Chondrocyte (in vitro differentiated cells): Measurements from ENCODE around the gene TTLL3. TPM values are rescaled to one million over a fixed set of nuclear protein-coding genes. Genes with fewer than 3 reads are reported as not detected.

Source experiments
- DNase-seq: peaks from one replicate; pipeline ENCODE4 v3.0.0; 2021; ENCODE audit warnings: mixed read lengths, low spot score
- H3K27ac Mint-ChIP-seq: one replicate; pipeline ENCODE4 v1.8.0; 2021; ENCODE audit warnings: mild to moderate bottlenecking, moderate library complexity, mixed read lengths; ENCODE audit not compliant: unreplicated experiment
- H3K27me3 Mint-ChIP-seq: 2 replicates; pipeline ENCODE4 v1.8.0; 2021; ENCODE audit warnings: low read depth, mixed read lengths
- H3K36me3 Mint-ChIP-seq: 2 replicates; pipeline ENCODE4 v1.8.0; 2021; ENCODE audit warnings: low read depth, mixed read lengths
- H3K4me1 Mint-ChIP-seq: 2 replicates; pipeline ENCODE4 v1.8.0; 2021; ENCODE audit warnings: low read depth, mild to moderate bottlenecking, mixed read lengths
- H3K4me3 Mint-ChIP-seq: one replicate; pipeline ENCODE4 v1.8.0; 2021; ENCODE audit warnings: mild to moderate bottlenecking, moderate library complexity, mixed read lengths; ENCODE audit not compliant: unreplicated experiment
- H3K9me3 Mint-ChIP-seq: 2 replicates; pipeline ENCODE4 v1.8.0; 2021; ENCODE audit warnings: low read depth, mixed read lengths
- total RNA-seq: library from RNA; stranded (reverse); gene quantifications from 3 replicates; pipeline ENCODE4 v1.2.1, GENCODE V29; 2021
- TF ChIP-seq, protein P1 (sequence below): fragments of 200-600 bp; sonication (generic); IDR thresholded peaks from 2 replicates; pipeline ENCODE4 v1.5.0; 2021; ENCODE audit warnings: antibody characterized with exemption, mild to moderate bottlenecking, moderate library complexity

The TTLL3 gene
- total RNA-seq, 1 donor from 2014 or later, result 38.7 TPM

DNA sequence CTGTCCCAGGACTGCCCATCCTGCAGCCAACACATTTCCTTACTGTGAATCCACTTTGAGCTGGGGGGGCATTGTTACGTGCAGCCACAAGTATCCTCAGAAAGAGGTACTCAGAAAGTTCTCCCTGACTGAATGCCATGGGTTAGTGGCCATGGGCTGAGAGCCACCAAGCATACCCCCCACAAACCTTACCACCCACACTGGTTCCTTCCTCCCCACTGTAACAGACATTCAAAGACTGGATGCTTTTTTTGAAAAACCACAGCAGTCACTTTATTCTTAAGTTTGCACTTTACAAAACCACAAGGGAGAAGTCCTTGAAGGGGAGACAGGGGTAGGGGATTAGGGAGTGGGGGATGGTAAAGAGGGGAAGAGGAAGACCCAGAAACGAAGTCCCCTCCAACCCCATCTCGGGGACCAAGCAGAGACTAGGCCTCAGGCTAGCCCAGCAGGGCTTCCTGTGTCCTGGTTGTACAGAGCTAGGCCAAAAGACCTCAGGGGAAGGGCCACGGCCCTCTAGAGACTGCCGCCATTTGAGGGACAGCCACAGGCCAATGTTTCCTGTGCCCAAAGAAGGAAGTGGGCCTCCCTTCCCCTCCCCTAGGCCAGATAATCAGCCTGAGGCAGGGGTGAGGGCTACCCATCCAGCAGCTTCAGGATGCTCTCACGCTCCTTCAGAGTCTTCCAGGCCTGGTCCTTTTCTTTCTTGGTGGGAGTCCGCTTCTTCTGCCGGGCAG is 30.2 kb upstream of the TTLL3 start:
- Mint-ChIP-seq H3K27me3 (no peaks in the 10 kb centered on the region), H3K27ac (no peak overlapping the region), H3K9me3 (no peaks in the 10 kb centered on the region), H3K4me3 (no peak overlapping the region), H3K36me3 (peaks cover 13% of the 10 kb centered on the region), H3K4me1 (peaks cover 13% of the 10 kb centered on the region)
- DNase-seq, result no peak
- TF ChIP-seq, protein P1, sequence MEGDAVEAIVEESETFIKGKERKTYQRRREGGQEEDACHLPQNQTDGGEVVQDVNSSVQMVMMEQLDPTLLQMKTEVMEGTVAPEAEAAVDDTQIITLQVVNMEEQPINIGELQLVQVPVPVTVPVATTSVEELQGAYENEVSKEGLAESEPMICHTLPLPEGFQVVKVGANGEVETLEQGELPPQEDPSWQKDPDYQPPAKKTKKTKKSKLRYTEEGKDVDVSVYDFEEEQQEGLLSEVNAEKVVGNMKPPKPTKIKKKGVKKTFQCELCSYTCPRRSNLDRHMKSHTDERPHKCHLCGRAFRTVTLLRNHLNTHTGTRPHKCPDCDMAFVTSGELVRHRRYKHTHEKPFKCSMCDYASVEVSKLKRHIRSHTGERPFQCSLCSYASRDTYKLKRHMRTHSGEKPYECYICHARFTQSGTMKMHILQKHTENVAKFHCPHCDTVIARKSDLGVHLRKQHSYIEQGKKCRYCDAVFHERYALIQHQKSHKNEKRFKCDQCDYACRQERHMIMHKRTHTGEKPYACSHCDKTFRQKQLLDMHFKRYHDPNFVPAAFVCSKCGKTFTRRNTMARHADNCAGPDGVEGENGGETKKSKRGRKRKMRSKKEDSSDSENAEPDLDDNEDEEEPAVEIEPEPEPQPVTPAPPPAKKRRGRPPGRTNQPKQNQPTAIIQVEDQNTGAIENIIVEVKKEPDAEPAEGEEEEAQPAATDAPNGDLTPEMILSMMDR, result no peak

DNA sequence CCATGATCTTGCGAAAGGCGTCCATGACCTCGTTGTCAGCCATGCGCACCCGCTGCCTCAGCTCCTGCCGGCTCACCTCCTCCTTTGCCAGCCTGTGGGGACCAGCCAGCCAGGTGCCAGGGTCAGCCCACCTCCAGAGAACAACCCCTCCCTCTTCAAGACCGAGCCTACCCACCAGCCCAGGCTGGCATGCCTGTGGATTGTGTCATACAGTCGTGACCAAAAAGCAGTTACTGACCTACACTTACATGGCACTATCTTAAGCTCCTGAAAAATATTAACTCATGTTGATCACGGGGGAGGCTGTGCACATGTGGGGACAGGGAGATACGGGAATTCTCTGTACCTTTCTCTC is 29.6 kb upstream of the TTLL3 start:
- peaks cover 13% of the 10 kb centered on the region for H3K36me3 Mint-ChIP-seq
- peaks cover 18% of the 10 kb centered on the region for H3K4me1 Mint-ChIP-seq

DNA sequence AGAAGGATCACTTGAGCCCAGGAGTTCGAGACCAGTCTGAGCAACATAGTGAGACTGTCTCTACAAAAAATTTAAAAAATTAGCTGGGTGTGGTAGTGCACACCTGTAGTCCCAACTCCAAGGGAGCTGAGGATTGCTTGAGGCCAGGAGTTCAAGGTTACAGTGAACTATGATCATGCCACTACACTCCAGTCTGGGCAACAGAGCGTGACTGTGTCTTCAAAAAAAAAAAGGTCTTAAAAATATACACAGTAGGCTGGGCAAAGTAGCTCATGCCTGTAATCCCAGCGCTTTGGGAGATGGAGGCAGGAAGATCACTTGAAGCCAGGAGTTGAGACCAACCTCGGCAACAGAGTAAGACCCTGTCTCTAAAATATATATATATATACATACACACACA is 29.2 kb upstream of the TTLL3 start:
- Mint-ChIP-seq H3K36me3 (peaks cover 13% of the 10 kb centered on the region), H3K9me3 (no peaks in the 10 kb centered on the region)

More for the DNA sequence above, 29.6 kb upstream of the TTLL3 start:
- no peak for DNase-seq
- no peaks in the 10 kb centered on the region for H3K9me3 Mint-ChIP-seq
- TF ChIP-seq, protein P1, result no peak
- no peaks in the 10 kb centered on the region for H3K27me3 Mint-ChIP-seq
- no peak overlapping the region for H3K4me3 Mint-ChIP-seq
- no peak overlapping the region for H3K27ac Mint-ChIP-seq

DNA sequence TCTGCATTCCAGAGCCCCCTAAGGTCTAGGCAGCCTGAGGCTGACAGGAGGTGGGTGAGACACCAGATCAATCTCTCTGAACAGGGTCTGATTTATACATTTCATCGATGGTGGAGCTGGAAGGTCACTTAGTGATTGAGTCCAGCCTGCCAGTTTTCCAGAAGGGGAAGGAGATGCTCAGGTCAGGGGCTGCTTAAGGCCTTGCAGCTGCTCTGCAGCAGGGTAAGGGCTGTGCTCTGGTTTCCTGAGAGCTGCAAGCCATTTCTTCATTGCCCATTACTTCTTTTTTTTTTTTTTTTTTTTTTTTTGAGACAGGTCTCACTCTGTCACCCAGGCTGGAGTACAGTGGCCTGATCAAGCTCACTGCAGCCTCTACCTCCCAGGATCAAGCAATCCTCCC is 28.5 kb upstream of the TTLL3 start:
- Mint-ChIP-seq H3K27me3 (no peaks in the 10 kb centered on the region), H3K9me3 (no peaks in the 10 kb centered on the region), H3K4me3 (no peak overlapping the region), H3K36me3 (peaks cover 17% of the 10 kb centered on the region), H3K4me1 (peaks cover 30% of the 10 kb centered on the region), H3K27ac (no peak overlapping the region)
- TF ChIP-seq, protein P1, result no peak
- DNase-seq, result no peak

More for the DNA sequence above, 29.2 kb upstream of the TTLL3 start:
- Mint-ChIP-seq H3K4me1 (peaks cover 23% of the 10 kb centered on the region), H3K27me3 (no peaks in the 10 kb centered on the region), H3K27ac (no peak overlapping the region), H3K4me3 (no peak overlapping the region)
- no peak for DNase-seq
- TF ChIP-seq, protein P1, result no peak

DNA sequence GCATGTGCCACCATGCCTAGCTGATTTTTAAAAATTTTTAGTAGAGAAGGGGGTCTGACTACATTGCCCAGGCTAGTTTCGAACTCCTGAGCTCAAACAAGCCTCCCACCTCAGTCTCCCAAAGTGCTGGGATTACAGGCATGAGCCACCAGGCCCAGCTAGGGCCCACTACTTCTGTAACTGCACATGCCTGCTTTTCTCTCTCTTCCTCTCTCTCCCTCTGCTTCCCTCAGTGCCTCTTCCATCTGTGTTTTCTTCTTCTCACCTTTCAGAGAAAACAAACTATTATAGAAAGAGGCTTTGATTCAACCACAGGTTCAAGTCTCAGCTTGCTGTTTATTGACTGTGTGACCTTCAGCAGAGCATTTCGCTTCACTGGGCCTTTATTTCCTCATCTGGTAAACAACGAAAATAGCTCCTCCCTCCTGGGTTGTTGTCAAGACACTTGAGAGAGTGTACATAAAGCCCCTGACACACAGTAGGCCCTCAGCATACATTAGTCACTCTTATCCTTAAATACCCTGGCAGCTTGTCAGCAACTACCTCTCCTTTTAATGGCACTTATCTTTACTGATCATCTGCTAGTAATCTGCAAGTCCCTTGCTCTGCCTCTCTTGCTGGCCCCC is 28.0 kb upstream of the TTLL3 start:
- Mint-ChIP-seq H3K27ac (no peak overlapping the region), H3K4me1 (peaks cover 30% of the 10 kb centered on the region), H3K27me3 (no peaks in the 10 kb centered on the region), H3K36me3 (peaks cover 20% of the 10 kb centered on the region), H3K4me3 (no peak overlapping the region), H3K9me3 (no peaks in the 10 kb centered on the region)
- DNase-seq, result no peak
- TF ChIP-seq, protein P1, result no peak
